ENCODE measurements around the gene TRMT5. TPM values are rescaled to one million over a fixed set of nuclear protein-coding genes. Genes with fewer than 3 reads are reported as not detected.

TRMT5 gene
- total and polyA plus RNA-seq, 2 of the 8 experiments (the other 6 are each of a cell fraction or from before 2014, with no cell fraction given) = 4.3 to 24.2 TPM

DNA sequence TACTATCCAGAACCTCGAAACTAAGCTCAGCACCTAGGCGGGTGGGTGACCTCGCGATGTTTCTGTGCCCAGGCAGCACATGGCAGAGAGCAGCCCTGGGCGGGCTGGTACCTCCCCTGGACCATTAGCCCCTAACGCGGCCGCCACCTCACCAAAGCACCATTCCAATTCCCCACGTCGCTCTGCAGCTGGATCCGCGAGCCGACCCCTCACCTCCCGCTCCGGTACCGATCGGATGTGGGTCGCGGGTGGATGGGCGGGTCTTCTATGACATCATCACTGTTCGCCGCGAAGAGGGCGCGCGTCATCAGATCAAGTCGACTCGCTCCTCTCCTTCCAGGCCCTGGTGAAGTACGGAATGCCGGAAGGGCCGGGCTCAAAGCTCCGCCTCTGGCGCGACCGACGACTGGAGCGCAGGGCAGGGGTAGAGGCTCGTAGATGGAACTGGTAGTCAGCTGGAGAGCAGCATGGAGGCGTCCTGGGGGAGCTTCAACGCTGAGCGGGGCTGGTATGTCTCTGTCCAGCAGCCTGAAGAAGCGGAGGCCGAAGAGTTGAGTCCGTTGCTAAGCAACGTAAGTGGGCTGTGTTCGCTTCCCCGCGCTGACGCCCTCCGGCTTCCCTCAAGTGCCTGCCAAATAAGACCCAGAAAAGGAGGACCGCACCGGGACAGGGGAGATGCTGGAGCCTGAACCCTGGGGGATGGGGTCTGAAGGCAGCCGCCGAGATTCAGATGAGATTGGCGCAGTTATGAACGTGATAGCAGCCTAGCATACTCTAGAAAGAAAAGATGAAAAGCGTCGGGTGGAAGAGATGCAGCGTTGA lies at the start of gene TRMT5, which contains the start of gene SLC38A6 (continued):
- TF ChIP-seq RXRA (IDR thresholded peaks at IDR 0.05; ENCODE audit: insufficient read depth, low read depth, low read length) (no peak), NRF1 (IDR thresholded peaks at IDR 0.05; ENCODE audit: low read depth, low read length) (no peak), BACH1 (IDR thresholded peaks at IDR 0.05; ENCODE audit: low read length) (peak; percentile 51; the same call in 1 of the 2 replicates), SIRT6 (IDR thresholded peaks at IDR 0.05; ENCODE audit: low read length) (no peak), BCL11A (IDR thresholded peaks at IDR 0.05; ENCODE audit: low read depth in 2 of 2, low read length in 2 of 2) (no peak), RNF2 (IDR thresholded peaks at IDR 0.05; ENCODE audit: borderline replicate concordance, low read depth, low read length, missing control alignments, poor library complexity, severe bottlenecking) (no peak), SP1 (IDR thresholded peaks at IDR 0.05; ENCODE audit: low read depth, low read length) (peak; percentile 81; the same call in 1 of the 2 replicates), BRCA1 (IDR thresholded peaks at IDR 0.05; ENCODE audit: low read depth, low read length) (peak; percentile 62; the same call in 1 of the 2 replicates), RAD21 (IDR thresholded peaks at IDR 0.05 in 1 of 2, conservative IDR thresholded peaks at IDR 0.05 in 1 of 2; ENCODE audit: low read depth in 2 of 2, low read length in 2 of 2) (peak; percentile 11 to 22; a peak in 1 of 4 replicates), CHD2 (IDR thresholded peaks at IDR 0.05; ENCODE audit: low read length) (no peak), CTBP2 (IDR thresholded peaks at IDR 0.05; ENCODE audit: borderline replicate concordance, insufficient read depth, insufficient read length, low read length) (no peak), TAF1 (IDR thresholded peaks at IDR 0.05; ENCODE audit: low read depth, low read length) (peak; percentile 89; the same call in 1 of the 2 replicates), KDM1A (IDR thresholded peaks at IDR 0.05; ENCODE audit: borderline replicate concordance, low read length) (no peak), FOSL1 (IDR thresholded peaks at IDR 0.05; ENCODE audit: insufficient read depth, low read depth, low read length) (no peak), GABPA (IDR thresholded peaks at IDR 0.05; ENCODE audit: borderline replicate concordance, insufficient read depth, low read length) (no peak), KDM4A (IDR thresholded peaks at IDR 0.05; ENCODE audit: low read depth, low read length, severe bottlenecking) (peak; percentile 100), HDAC6 (IDR thresholded peaks at IDR 0.05; ENCODE audit: low read depth, low read length) (no peak), SIN3A (conservative IDR thresholded peaks at IDR 0.05 in 1 of 2, IDR thresholded peaks at IDR 0.05 in 1 of 2; ENCODE audit: low read depth in 1 of 2, low read length in 2 of 2) (peak; percentile 89 to 99; a peak in 3 of 4 replicates), RFX5 (IDR thresholded peaks at IDR 0.05; ENCODE audit: borderline replicate concordance, low read depth, low read length) (no peak), SP4 (IDR thresholded peaks at IDR 0.05; ENCODE audit: low read length) (0 out of 2 replicates have a peak, but pooled peaks have one; percentile 79), HDAC2 (IDR thresholded peaks at IDR 0.05; ENCODE audit: borderline replicate concordance in 1 of 2, low read depth in 2 of 2, low read length in 2 of 2) (peak in 1 of 2 experiments; percentile 97; a peak in 2 of 4 replicates), RBBP5 (IDR thresholded peaks at IDR 0.05; ENCODE audit: borderline replicate concordance, low read depth, low read length) (peak; percentile 100), CREB1 (IDR thresholded peaks at IDR 0.05) (peak; percentile 100)
